Heart right ventricle (tissue), 16 donors: Measurements from ENCODE around the gene TMPO. TPM values are rescaled to one million over a fixed set of nuclear protein-coding genes. Genes with fewer than 3 reads are reported as not detected.
"Not testable (repeated sequence)": the region's sequence is repeated elsewhere in the genome, so short reads cannot be mapped to it uniquely, and the experiment has no call there.

ENCODE experiments used
- ATAC-seq, 8 donors: fragments of 200-7000 bp; cut with Tn5 transposase; one replicate each; pipeline ENCODE4 v1.9.1; 2020; ENCODE audit warnings: mild to moderate bottlenecking in 8 of 8, moderate library complexity in 8 of 8, moderate number of reproducible peaks in 1 of 8
- DNase-seq, 2 donors: peaks; one replicate each; pipeline ENCODE4 v3.0.0-alpha.2; 2020
- H3K27ac ChIP-seq, 10 donors: fragments of 200-600 bp; sonication (generic) in 2 of 10; one replicate each; pipeline versions ENCODE4 v1.5.0 to v1.8.0; 2020 to 2022; ENCODE audit warnings: mild to moderate bottlenecking in 3 of 10
- H3K27me3 ChIP-seq, 7 donors: fragments of 200-600 bp; one replicate each; pipeline ENCODE4 v1.8.0; 2021 to 2022; ENCODE audit warnings: mild to moderate bottlenecking in 2 of 7
- H3K36me3 ChIP-seq, 9 donors: fragments of 200-600 bp; sonication (generic) in 1 of 9; one replicate each; pipeline versions ENCODE4 v1.5.0 to v1.8.0; 2020 to 2022; ENCODE audit warnings: mild to moderate bottlenecking in 2 of 9
- H3K4me1 ChIP-seq, 9 donors: fragments of 200-600 bp; sonication (generic) in 1 of 9; one replicate each; pipeline versions ENCODE4 v1.5.0 to v1.8.0; 2020 to 2022; ENCODE audit warnings: mild to moderate bottlenecking in 4 of 9
- H3K4me3 ChIP-seq, 10 donors: fragments of 200-600 bp; sonication (generic) in 2 of 10; one replicate each; pipeline versions ENCODE4 v1.5.0 to v1.8.0; 2020 to 2022; ENCODE audit warnings: mild to moderate bottlenecking in 7 of 10, moderate library complexity in 2 of 10
- H3K9me3 ChIP-seq, 11 donors: fragments of 200-600 bp in 10 of 11; sonication (generic) in 2 of 11; one replicate each; pipeline versions ENCODE4 v1.5.0 to v1.8.0; 2013 to 2022; ENCODE audit warnings: mild to moderate bottlenecking in 2 of 11, control low read depth in 1 of 11, moderate library complexity in 1 of 11
- CTCF ChIP-seq, 9 donors: fragments of 200-600 bp; sonication (generic) in 2 of 9; IDR thresholded peaks; one replicate each; pipeline versions ENCODE4 v1.5.0 to v1.8.0; 2021 to 2022; ENCODE audit warnings: antibody characterized with exemption in 9 of 9, mild to moderate bottlenecking in 5 of 9, moderate library complexity in 1 of 9
- WGBS, 2 donors: extraction: QIAGEN DNeasy Blood & Tissue Kit; methylation state at CpG; one replicate each; pipeline ENCODE4 v1.1.7; 2013; ENCODE audit warnings: inconsistent platforms in 1 of 2; 5-methylcytosine and 5-hydroxymethylcytosine counted together
- intact Hi-C, 10 donors: fragments of 100-400 bp; cut with DNase I; formaldehyde crosslinking; loops; one replicate each; pipeline versions ENCODE4 v1.11.1 to v1.14.2; 2022
- polyA plus RNA-seq, 2 donors: library from polyadenylated mRNA; stranded (reverse); fragments of 200-250 nt; gene quantifications; one replicate each; pipeline ENCODE4 v1.2.3, GENCODE V29; 2013
- total RNA-seq, 10 donors: library from RNA; stranded (reverse); fragmentation: NEBNext Ultra II Directional in 3 of 10; extraction: Animal tissue kit (Norgen Biotek cat#: 25700) in 3 of 10; gene quantifications; one replicate each; pipeline versions ENCODE4 v1.2.1 to v1.2.4, GENCODE V29; 2021 to 2023
- donor health status: Arrhythmogenic right ventricular cardiomyopathy.
- donor health status: ischemic (EF 13 %, LVEDD 7.1; RV severe dilation, severe dysfunction).
- donor health status: healthy with polysubstance abuse.
- donor health status: DM: no; HTN: yes; CAD: no.
- donor health status: DM: no; HTN: no; CAD: no.
- donor health status: ischemic (EF 25% LVEDD 6.9; RV normal size, moderate dysfunction).
- donor health status: ischemic (EF 25% LVEDD 5.7; RV mildly dilated, moderate dysfunction).
- donor health status: healthy.
- donor health status: DM: yes; HTN: yes; CAD: no.
- donor health status: Ischemic cardiomyopathy.
- donor health status: ischemic (EF 35%, LVEDD 5.7; RV mildly dilated, moderate dysfunction).
- donor health status: nonischemic (EF 11% LVEDD 7.7; RV severe dilation, severe dysfunction).
- donor health status: DM: yes; HTN: yes; CAD: no.
- donor health status: PGD.
- donor health status: ischemic (EF 29% LVEDD 5.4; RV normal size, mild dysfunction).
- donor health status: nonischemic (EF 23%, LVEDD 6.1; RV moderate dilation, normal function).

Gene TMPO
- total and polyA plus RNA-seq, 12 donors, result 9.1 to 27.6 (median 12.8) TPM

GRCh38 chr12:98503342-98503591 lies 12.1 kb upstream of the TMPO start:
- peak overlapping the region; percentile 45 to 71 (median 62) for H3K4me3 ChIP-seq
- TF ChIP-seq CTCF (IDR thresholded peaks at IDR 0.05), result no peak
- no peaks in the 10 kb centered on the region for H3K27me3 ChIP-seq
- WGBS, 2 donors, result 0% methylated on average over 16 of the region's 16 CpGs
- peak; percentile 90 to 96 (median 95) for ATAC-seq
- DNase-seq, result peak; percentile 86 to 95
- peak overlapping the region; percentile 87 to 98 (median 96) for H3K27ac ChIP-seq
- H3K4me1 ChIP-seq, result peaks cover 0 to 15% (median 0%) of the 10 kb centered on the region in 9 donors
- intact Hi-C loops, result loop anchor here in 2 of 10 donors (1.0 to 5.0 kb wide), 2 partner anchors 12 to 89 kb away; partner anchors contain the start of genes TMPO (in 2 of the 2) and SLC25A3 (in 1 of the 2)
- no peaks in the 10 kb centered on the region for H3K36me3 ChIP-seq
- H3K9me3 ChIP-seq, result no peaks in the 10 kb centered on the region

DNA sequence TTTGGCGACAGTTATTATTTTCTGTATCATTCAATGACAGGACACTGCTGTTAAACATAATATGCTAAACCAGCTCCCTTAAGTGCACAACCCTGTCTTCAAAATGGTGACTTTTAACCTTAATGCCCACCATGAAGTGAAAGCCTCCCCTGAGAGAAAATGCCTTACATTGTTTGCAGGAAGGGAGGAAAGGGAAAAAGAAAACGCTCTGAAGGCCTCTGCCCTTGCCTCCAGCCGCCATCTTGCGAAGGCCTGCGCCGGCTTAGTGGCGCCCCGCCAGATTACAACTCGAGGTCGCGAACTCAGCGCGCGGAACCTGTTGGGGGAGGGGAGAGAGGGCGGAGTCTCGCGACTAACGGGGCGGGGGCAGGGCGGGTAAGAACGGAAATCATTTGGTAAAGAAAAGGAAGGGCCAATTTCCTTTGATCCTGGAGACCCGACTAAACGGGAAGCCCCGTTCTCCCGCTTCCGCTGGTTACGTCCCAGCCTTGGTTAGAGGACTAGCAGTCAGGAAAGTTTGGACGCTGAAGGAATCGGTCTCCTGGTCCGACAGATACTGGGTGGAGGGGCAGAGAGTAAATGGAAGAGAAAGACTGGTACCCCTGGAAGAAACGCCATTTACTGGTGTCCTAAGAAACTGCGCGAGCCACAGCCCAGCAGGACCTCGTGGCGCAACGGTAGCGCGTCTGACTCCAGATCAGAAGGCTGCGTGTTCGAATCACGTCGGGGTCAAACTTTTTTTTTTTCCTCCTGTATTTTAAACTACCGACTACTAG lies 11.6 kb upstream of the TMPO start:
- 0% methylated on average over 43 of the region's 43 CpGs for WGBS, 2 donors
- Histone ChIP-seq H3K36me3 (no peaks in the 10 kb centered on the region), H3K4me1 (peaks cover 0 to 15% (median 0%) of the 10 kb centered on the region in 9 donors), H3K27ac (peak overlapping the region; percentile 87 to 98 (median 96)), H3K9me3 (no peaks in the 10 kb centered on the region), H3K27me3 (no peaks in the 10 kb centered on the region), H3K4me3 (peak overlapping the region; percentile 39 to 71 (median 62))
- intact Hi-C loops, result loop anchor here in 3 of 10 donors (1.0 to 5.0 kb wide), 2 partner anchors 12 to 89 kb away; partner anchors contain the start of genes TMPO (in 3 of the 3) and SLC25A3 (in 1 of the 3)
- ATAC-seq (peak; percentile 92 to 97 (median 96)), DNase-seq (peak; percentile 93 to 96)
- TF ChIP-seq CTCF (IDR thresholded peaks at IDR 0.05), result no peak

GRCh38 chr12:98504368-98504617 lies 11.1 kb upstream of the TMPO start:
- WGBS, 2 donors, result 19 to 23% methylated on average over 3 of the region's 3 CpGs
- Histone ChIP-seq H3K27ac (peak overlapping the region; percentile 87 to 98 (median 96)), H3K4me1 (peaks cover 0 to 15% (median 0%) of the 10 kb centered on the region in 9 donors), H3K27me3 (no peaks in the 10 kb centered on the region), H3K36me3 (no peaks in the 10 kb centered on the region), H3K4me3 (peak overlapping the region in 9 of 10 donors; percentile 51 to 71 (median 66)), H3K9me3 (no peaks in the 10 kb centered on the region)
- no peak for TF ChIP-seq CTCF (IDR thresholded peaks at IDR 0.05)
- intact Hi-C loops, result loop anchor here in 2 of 10 donors (1.0 to 5.0 kb wide), 2 partner anchors 11 to 88 kb away; partner anchors contain the start of genes SLC25A3 (in 1 of the 2) and TMPO (in 1 of the 2)
- DNase-seq, result no peak
- no peak for ATAC-seq

DNA sequence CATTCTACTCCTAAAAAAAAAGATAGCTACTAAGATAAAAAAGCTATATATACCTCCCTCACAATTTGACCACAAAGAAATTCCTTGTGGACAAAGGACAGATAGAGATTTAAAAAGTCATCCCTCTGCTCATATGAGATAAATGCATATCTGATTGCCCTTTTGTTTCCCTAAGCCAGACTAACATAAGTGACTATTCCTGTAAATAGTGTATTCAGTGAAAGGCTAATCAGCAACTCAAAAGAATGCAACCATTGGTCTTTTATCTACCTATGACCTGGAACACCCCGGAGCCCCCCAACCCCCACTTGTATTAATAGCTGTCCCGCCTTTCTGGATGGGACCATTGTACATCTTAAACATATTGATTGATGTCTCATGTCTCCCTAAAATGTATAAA lies 6.3 kb upstream of the TMPO start:
- DNase-seq, result no peak
- Histone ChIP-seq H3K9me3 (no peaks in the 10 kb centered on the region), H3K27ac (no peak overlapping the region), H3K27me3 (no peaks in the 10 kb centered on the region), H3K4me1 (peaks cover 0 to 19% (median 7%) of the 10 kb centered on the region in 9 donors), H3K4me3 (no peak overlapping the region), H3K36me3 (no peaks in the 10 kb centered on the region)
- no peak for TF ChIP-seq CTCF (IDR thresholded peaks at IDR 0.05)
- intact Hi-C loops, result no loop called here
- ATAC-seq, result no peak
- WGBS, 2 donors, result 63 to 77% methylated on average over 2 of the region's 2 CpGs

DNA sequence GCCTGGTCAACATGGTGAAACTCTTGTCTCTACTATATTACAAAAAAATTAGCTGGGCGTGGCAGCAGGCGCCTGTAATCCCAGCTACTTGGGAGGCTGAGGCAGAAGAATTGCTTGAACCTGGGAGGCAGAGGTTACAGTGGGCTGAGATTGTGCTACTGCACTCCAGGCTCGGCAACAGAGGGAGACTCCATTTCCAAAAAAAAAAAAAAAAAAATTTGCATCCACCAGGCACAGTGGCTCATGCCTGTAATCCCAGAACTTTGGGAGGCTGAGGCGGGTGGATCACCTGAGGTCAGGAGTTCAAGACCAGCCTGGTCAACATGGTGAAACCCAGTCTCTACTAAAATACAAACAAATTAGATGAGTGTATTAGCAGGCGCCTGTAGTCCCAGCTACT lies 3.6 kb upstream of the TMPO start:
- not testable (repeated sequence) for H3K36me3 ChIP-seq, H3K9me3 ChIP-seq, ATAC-seq, H3K4me3 ChIP-seq, H3K27me3 ChIP-seq, DNase-seq, H3K27ac ChIP-seq
- H3K4me1 ChIP-seq, result peaks cover 0 to 22% (median 16%) of the 10 kb centered on the region in 9 donors
- 93 to 97% methylated on average over 5 of the region's 5 CpGs for WGBS, 2 donors
- intact Hi-C loops, result loop anchor here in 1 of 10 donors (10.0 kb wide), 1 partner anchor 87 kb away; no protein-coding TSS in a partner anchor
